GM19452 (cell line): ENCODE data around the gene CA14.
"Not testable (repeated sequence)": the region's sequence is repeated elsewhere in the genome, so short reads cannot be mapped to it uniquely, and the experiment has no call there.

Experiments
- ATAC-seq: cut with Tn5 transposase; IDR thresholded peaks from one replicate; pipeline ENCODE4 v1.9.1; 2021; ENCODE audit not compliant: unreplicated experiment

Gene CA14

GRCh38 chr1:150257624-150258585, at the start of gene CA14:
Gene CA14 (plus strand): TSS chr1:150257774. CDS start chr1:150258129, 355 bp downstream.
- ATAC-seq, result no peak

GRCh38 chr1:150208460-150208859, 49.1 kb upstream of the CA14 start:
- not testable (repeated sequence) for ATAC-seq

GRCh38 chr1:150210091-150210490, 47.5 kb upstream of the CA14 start:
- ATAC-seq, result no peak

DNA sequence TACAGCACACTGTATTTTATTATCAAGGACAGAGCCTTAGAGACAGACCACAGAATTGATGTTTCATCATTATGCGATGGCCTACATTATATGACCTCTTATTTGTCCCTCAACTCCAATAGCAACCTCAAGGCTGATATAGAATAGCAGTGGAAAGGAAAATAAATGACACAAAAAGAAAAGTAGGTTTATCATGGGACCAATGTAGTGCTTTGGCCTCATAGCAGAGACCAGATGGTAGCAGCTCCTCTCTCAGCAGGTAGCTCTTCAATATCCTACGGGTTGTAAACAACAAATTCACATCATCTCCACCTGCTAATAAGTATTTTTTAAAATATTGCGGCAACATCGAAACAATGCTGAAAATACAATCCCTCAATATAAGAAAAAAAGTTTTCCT, 46.9 kb upstream of the CA14 start:
- no peak for ATAC-seq

DNA sequence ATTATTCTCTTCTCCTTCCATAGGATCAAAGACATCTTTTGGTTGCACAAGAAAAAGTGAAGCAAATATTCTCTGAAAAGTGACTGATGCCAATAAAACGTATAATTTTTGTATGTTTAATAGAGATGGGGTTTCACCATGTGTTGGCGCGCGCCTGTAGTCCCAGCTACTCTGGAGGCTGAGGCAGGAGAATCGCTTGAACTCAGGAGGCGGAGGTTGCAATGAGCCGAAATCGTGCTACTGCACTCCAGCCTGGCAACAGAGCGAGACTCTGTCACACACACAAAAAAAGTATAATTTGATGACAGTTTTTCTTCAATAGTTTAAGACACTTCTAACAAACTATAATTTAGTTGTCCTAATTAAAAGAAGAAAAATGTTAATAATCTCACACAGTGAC, 45.5 kb upstream of the CA14 start:
- no peak for ATAC-seq

DNA sequence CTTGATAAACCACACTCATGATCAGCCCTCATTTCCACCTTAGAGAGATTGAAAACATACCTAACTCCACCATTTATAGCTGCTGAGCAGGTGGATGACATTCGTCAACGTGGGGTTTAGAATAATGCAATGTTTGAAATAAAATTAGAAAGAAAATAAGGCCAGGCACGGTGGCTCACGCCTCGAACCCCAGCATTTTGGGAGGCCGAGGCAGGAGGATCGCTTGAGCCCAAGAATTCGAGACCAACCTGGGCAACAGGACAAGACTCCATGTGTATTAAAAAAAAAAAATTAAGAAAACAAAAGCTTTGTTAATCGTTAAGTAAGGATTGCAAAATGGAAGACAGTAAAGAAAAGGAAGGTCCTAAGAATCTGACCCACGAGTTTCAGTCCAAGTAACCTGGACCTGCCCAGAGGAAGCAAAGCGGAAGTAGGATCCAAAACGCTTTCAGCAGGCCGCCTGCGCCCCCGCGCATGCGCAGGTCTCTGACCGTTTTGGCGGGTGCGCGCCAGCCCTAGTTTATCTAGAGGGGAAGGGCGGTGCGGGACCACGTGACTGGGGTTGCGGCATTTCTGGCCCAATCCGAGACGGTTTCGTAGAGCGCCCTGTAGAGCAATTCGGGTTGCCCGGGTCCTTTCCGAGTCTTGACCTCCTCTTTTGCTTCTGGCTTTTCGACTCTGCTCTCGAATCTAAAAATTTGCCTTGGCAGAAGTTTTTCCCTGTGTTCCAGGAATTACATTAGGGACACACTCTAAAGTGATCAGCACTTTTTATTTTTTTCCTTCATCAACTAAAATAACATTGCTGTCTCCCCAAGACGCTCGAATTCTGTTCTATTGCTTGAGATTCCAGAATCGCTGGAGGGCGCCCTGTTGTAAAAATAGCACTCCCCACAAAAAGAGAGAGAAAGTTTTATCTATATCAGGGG, 44.1 kb upstream of the CA14 start:
- no peak for ATAC-seq

DNA sequence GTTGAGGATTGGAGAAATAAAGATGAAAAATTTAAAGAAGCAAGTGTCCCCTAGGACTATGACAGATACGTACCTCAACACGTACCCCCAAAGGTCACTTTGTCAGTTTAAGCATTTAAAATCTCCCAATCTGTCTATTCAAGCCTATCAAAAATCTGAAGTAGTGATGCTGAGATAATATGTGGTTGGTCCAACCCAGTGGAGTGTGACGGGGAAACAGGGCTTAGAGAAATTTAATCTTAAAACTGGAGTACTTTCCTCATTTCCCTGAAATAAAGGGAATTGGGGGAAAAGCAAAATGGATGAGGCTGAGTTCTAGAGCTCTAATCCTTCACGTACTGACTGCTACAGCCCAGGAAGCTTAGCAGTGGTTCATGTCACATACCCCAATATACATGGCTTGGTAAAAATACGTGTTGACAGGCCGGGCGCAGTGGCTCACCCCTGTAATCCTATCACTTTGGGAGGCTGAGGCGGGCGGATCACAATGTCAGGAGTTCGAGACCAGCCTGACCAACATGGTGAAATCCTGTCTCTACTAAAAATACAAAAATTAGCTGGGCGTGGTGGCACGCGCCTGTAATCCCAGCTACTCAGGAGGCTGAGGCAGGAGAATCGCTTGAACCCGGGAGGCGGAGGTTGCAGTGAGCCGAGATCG, 43.3 kb upstream of the CA14 start:
- ATAC-seq, result not testable (repeated sequence)

DNA sequence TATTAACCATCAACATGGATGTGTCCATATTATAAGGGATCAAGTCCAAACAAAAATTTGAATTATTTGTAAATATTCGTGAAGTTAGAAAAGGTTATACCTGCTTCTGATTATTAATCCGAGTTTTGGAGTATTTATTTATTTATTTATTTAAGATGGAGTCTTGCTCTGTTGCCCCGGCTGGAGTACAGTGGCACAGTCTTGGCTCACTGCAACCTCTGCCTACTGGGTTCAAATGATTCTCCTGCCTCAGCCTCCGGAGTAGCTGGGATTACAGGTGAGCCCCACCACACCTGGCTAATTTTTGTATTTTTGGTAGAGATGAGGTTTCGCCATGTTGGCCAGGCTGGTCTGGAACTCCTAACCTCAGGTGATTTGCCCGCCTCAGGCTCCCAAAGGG, 41.7 kb upstream of the CA14 start:
- ATAC-seq, result not testable (repeated sequence)

DNA sequence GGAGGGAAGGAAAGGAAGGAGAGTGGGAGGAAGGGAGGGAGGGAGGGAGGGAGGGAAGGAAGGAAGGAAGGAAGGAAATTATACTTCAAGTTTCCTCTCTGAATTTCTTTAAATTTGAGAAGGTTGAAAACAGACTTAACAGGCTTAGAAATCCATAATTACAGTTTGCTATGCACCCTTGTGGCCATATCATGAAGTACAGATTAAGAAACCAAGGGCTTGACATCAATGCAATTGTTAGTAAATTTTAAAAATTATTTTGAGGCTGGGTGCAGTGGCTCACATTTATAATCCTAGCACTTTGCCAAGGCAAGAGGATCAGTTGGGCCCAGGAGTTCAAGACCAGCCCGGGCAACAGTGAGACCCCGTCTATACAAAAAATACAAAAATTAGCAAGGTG, 36.0 kb upstream of the CA14 start:
- no peak for ATAC-seq

DNA sequence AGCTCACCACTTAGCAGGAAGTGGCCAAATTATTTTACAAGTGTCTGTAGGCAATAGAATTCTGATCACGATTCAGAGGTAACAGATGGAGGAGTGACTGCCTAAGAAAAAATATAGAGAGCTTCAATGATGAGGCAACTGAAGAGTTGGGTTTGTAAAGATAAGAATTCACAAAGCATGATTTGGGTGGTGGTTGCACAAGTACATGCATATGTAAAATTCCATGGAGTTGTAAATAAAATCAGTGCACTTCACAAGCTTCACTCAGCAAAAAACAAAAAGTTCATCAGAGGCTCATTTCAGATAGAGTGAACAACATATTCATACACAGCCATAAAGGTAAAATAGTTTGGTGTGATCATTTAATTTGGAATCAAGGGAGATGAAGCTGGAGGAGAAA, 32.6 kb upstream of the CA14 start:
- no peak for ATAC-seq

DNA sequence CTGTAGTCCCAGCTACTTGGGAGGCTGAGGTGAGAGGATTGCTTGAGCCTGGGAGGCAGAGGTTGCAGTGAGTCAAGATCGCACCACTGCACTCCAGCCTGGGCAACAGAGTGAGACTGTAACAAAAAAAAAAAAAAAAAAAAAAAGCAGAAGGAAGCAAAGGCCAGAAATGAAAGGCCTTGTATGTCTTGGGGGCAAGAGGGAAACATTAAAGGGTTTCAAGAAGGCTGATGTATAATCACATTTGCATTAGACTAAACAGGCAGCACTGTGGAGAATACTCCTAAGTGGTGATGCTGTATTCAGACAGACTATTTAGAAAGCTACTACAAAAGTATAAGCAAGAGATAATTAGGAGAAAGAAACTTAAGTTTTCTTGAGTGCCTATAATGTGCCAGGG, 32.0 kb upstream of the CA14 start:
- no peak for ATAC-seq

- ATAC-seq, result no peak
Measured at GRCh38 chr1:150226486-150226885, 31.1 kb upstream of the CA14 start.

GRCh38 chr1:150227228-150227627, 30.3 kb upstream of the CA14 start:
- ATAC-seq, result no peak

DNA sequence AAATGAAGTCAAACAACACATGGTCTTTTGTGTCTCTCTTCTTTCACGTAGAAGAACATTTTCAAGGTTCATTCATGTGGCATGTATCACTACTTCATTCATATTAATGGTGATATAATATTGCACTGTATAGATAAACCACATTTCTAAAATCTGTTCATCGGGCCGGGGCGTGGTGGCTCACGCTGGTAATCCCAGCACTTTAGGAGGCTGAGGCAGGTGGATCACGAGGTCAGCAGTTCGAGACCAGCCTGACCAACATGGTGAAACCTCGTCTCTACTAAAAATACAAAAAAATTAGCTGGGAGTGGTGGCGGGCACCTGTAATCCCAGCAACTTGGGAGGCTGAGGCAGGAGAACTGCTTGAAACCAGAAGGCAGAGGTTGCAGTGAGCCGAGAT, 29.3 kb upstream of the CA14 start:
- not testable (repeated sequence) for ATAC-seq

DNA sequence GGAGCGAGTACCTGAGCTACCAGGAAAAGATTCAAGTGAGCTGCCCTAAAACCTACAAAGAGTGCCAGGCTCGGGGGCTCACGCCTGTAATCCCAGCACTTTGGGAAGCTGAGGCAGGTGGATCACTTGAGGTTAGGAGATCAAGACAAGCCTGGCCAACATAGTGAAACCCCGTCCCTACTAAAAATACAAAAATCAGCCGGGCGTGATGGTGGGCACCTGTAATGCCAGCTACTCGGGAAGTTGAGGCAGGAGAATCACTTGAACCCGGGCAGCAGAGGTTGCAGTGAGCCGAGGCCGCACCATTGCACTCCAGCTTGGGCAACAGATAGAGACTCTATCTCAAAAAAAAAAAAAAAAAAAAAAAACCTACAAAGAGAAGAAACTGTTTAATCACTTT, 24.7 kb upstream of the CA14 start:
- not testable (repeated sequence) for ATAC-seq

DNA sequence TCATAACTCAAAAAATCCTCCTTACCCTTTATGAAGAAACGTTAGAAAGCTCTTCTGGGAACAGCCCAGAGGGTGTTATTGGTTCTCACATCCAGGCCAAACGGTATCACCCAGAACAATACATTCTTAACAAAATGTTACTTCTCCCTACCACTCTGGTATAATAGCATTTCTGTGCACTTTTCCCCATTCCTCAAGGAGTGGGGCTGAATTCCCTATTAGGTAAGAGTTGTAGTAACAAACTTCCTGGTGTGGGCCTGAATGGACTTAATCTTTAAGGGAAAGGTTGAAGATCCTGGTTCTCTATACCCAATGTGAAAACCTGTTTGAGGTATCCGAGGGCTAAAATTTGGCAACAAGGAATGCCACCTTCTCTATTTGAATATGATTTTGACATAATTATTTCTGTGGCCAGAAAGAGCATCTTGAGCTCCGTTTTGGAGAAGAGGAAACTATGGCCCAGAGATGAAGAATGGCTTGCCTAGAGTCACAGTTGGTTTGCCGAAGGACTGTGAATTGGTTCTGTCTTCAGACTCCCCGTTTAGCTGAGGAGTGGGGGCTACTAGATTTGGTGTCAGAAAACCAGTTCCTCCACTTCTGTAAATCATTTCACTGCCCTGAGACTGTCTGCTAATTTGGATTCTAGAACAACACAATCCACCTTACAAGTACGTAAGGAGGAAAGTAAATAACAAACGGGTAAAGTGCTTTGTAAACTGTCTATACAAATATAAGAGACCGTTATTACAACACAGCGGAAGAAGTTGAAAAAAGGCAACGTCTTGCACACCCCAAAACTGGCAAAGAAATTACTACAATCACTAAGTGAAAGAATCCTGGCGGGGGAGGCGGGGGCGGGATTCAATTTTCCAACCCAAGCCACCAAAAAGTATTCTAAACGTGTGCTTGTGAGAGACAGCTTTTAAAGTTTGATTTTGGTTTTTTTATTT, 23.9 kb upstream of the CA14 start:
- no peak for ATAC-seq

GRCh38 chr1:150234309-150234565, 23.3 kb upstream of the CA14 start:
- ATAC-seq, result no peak

DNA sequence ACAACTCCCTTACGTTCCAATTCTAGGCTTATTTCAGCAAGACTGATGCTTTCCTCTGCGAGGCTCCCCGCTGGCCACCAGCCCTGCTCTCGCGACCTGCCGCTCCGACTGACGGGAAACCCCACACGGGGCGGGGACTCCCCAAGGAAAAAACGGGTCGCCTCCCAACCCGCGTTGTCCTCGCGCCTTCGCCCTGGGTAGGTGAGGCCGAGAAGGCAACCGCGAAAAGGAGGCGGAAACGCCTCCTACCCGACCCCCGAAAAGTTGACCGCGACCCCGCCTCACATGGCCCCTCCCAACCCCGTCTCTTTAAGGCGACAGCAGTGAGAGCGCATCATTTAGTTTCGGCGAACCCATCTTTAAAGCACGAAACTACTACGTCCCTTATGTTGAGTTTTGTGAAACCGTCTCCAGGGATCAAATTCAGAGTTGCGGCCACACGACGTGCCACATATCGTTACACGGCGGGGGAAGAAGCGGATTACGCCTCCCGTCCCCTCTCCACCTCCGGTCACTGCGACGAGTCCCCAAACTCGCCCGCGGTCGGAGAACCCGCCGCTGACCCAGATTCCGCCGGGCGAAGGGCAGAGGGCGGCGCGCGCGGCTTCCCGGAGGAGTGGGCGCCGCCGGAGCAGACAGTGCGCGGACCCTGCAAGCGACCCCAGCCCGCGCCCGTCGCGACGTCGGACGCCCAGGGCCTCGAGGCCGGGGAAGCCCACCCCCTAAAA, 22.8 kb upstream of the CA14 start:
- peak; percentile 46 for ATAC-seq

DNA sequence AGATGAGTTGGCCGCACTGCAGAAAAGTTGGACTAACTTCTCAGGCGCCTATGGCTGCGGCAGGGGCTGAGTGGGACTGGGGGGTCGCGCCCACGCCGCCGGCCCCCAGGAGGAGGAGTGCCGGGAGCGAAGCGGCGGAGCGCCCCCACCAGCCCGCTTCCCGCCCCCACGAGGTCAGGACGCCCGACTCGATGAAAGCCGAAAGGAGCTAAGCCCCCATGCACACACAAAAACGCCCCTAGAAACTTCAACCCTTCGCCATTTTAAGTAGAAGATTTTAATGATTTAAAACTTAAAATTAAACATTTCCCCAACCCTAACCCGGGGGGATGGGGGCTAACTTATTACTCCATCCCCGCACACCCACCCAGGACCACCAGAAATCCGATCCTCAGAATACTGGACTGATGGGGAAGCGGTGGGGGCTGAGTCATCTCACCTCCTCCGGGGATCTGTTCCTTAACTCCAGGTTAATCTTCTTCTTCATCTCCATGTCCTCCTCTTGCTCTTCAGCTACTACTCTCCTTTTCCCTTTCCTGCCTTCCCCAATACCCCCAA, 22.2 kb upstream of the CA14 start:
- no peak for ATAC-seq
